ENCODE data around the gene USHBP1.

GRCh38 chr19:17205237-17206140 lies 59.1 kb downstream of the USHBP1 start:
- TF ChIP-seq CTCF (IDR thresholded peaks at IDR 0.05) (peak; percentile 46), USF2 (IDR thresholded peaks at IDR 0.05) (no peak), NR3C1 (IDR thresholded peaks at IDR 0.05) (no peak), EHF (CRISPR knock-in tag; IDR thresholded peaks at IDR 0.05) (no peak), RNF2 (IDR thresholded peaks at IDR 0.05; ENCODE audit: borderline replicate concordance, low read depth) (no peak), NFE2L2 (conservative IDR thresholded peaks at IDR 0.05; ENCODE audit: low read length) (no peak)
